GM19238 (cell line): Measurements from ENCODE around the gene PGK2.

Experiments
- DNase-seq: peaks from one replicate; pipeline ENCODE4 v3.0.0; 2011; ENCODE audit warnings: low spot score; ENCODE audit not compliant: insufficient read length

PGK2 gene

GRCh38 chr6:49736017-49736508 lies 51.0 kb downstream of the PGK2 start:
- DNase-seq = no peak
